BJ (cell line): ENCODE data around the gene SCGB3A1. TPM values are rescaled to one million over a fixed set of nuclear protein-coding genes. Genes with fewer than 3 reads are reported as not detected.

Source experiments
- CTCF ChIA-PET: fragments of 350-600 bp; formaldehyde crosslinking; extraction: SDS; loops from one replicate; lab custom pipeline; 2021; ENCODE audit warnings: antibody characterized with exemption, inconsistent platforms; lab: Yijun Ruan, JAX
- POLR2A ChIA-PET: fragments of 300-600 bp; sonication (Branson Sonifier 250); formaldehyde crosslinking; extraction: SDS; loops from one replicate; lab custom pipeline; 2021; ENCODE audit warnings: antibody characterized with exemption; lab: Charles Lee
- DNase-seq: peaks from one replicate; pipeline ENCODE4 v3.0.0-alpha.2; 2011; ENCODE audit warnings: low read depth
- H3K27me3 ChIP-seq: 2 replicates; pipeline ENCODE4 v1.6.0; 2011; ENCODE audit warnings: low read length; ENCODE audit not compliant: control insufficient read depth, insufficient read depth
- H3K36me3 ChIP-seq: 2 replicates; pipeline ENCODE4 v1.5.1; 2011; ENCODE audit warnings: low read length; ENCODE audit not compliant: control insufficient read depth, insufficient read depth
- H3K4me3 ChIP-seq: 2 replicates; pipeline ENCODE4 v1.5.1; 2011; ENCODE audit warnings: low read depth, mild to moderate bottlenecking, control low read depth, low read length
- polyA plus RNA-seq: library from polyadenylated mRNA; depleted of rRNA; stranded (reverse); fragments of >200 nt; gene quantifications from 2 replicates; pipeline ENCODE4 v1.2.3, GENCODE V29; 2011
- TF ChIP-seq, protein P1 (sequence below): IDR thresholded peaks from 2 replicates; pipeline ENCODE4 v1.5.1; 2011; ENCODE audit warnings: low read depth, mild to moderate bottlenecking, control low read depth, inconsistent platforms, low read length, moderate library complexity; ENCODE audit not compliant: insufficient read depth

The SCGB3A1 gene
- polyA plus RNA-seq, 1 experiment, result not detected

GRCh38 chr5:180596668-180597231 is 5.5 kb upstream of the SCGB3A1 start:
- ChIA-PET POLR2A (no interaction called here), CTCF (interaction anchor here (1.4 kb wide), 2 partner anchors 10 kb away, joined by 4 to 5 read pairs; no protein-coding TSS in a partner anchor)
- Histone ChIP-seq H3K27me3 (peaks cover 6% of the 10 kb centered on the region), H3K36me3 (no peaks in the 10 kb centered on the region), H3K4me3 (no peak overlapping the region)
- TF ChIP-seq, protein P1, sequence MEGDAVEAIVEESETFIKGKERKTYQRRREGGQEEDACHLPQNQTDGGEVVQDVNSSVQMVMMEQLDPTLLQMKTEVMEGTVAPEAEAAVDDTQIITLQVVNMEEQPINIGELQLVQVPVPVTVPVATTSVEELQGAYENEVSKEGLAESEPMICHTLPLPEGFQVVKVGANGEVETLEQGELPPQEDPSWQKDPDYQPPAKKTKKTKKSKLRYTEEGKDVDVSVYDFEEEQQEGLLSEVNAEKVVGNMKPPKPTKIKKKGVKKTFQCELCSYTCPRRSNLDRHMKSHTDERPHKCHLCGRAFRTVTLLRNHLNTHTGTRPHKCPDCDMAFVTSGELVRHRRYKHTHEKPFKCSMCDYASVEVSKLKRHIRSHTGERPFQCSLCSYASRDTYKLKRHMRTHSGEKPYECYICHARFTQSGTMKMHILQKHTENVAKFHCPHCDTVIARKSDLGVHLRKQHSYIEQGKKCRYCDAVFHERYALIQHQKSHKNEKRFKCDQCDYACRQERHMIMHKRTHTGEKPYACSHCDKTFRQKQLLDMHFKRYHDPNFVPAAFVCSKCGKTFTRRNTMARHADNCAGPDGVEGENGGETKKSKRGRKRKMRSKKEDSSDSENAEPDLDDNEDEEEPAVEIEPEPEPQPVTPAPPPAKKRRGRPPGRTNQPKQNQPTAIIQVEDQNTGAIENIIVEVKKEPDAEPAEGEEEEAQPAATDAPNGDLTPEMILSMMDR, result no peak
- no peak for DNase-seq

DNA sequence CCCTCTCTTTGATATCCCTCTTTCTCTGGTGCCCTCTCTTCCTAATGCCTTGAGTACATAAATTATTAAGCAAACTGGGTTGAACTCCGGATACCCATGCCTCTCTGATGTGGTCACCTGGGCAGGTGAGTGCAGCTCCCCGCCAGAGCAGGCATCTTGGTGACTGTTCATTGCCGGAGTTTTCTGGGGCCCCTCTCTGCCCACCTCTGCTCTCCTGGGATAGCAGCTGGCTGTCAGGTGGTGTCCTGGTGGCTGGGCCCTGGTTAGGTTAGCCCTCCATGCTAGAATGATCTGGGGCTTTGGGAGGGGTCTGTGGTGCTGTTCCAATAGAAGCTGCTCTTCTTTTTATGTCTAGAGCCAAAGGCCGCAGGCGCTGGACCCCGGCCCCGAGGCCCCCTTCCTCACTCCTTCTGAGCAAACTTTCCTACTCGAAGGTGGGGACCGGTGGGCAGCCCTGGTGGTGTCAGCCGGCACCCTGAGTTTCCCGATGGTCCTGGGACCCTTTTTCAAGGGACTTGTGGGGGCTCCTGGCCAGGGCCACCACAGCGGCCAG is 4.9 kb upstream of the SCGB3A1 start:
- POLR2A ChIA-PET, result no interaction called here
- DNase-seq, result no peak
- Histone ChIP-seq H3K27me3 (peaks cover 7% of the 10 kb centered on the region), H3K36me3 (no peaks in the 10 kb centered on the region), H3K4me3 (no peak overlapping the region)
- TF ChIP-seq, protein P1, result no peak
- CTCF ChIA-PET, result interaction anchor here (1.4 kb wide), 1 partner anchor 10 kb away, joined by 5 read pairs; no protein-coding TSS in a partner anchor

GRCh38 chr5:180595381-180596114 is 4.2 kb upstream of the SCGB3A1 start:
- H3K36me3 ChIP-seq, result no peaks in the 10 kb centered on the region
- no peak for DNase-seq
- TF ChIP-seq, protein P1, result no peak
- CTCF ChIA-PET, result interaction anchor here (1.4 kb wide), 1 partner anchor 11 kb away, joined by 5 read pairs; no protein-coding TSS in a partner anchor
- no peak overlapping the region for H3K4me3 ChIP-seq
- H3K27me3 ChIP-seq, result peaks cover 9% of the 10 kb centered on the region
- POLR2A ChIA-PET, result no interaction called here

- ChIA-PET POLR2A (no interaction called here), CTCF (no interaction called here)
- H3K36me3 ChIP-seq, result no peaks in the 10 kb centered on the region
- H3K27me3 ChIP-seq, result peaks cover 15% of the 10 kb centered on the region
- DNase-seq, result no peak
- TF ChIP-seq, protein P1, result no peak
- no peak overlapping the region for H3K4me3 ChIP-seq
Measured at GRCh38 chr5:180595046-180595379, 3.7 kb upstream of the SCGB3A1 start.

GRCh38 chr5:180594311-180595045 is 3.2 kb upstream of the SCGB3A1 start:
- TF ChIP-seq, protein P1, result no peak
- no peak for DNase-seq
- POLR2A ChIA-PET, result no interaction called here

More at GRCh38 chr5:180594311-180595045, 3.2 kb upstream of the SCGB3A1 start:
- CTCF ChIA-PET, result no interaction called here
- H3K4me3 ChIP-seq, result no peak overlapping the region
- peaks cover 17% of the 10 kb centered on the region for H3K27me3 ChIP-seq
- no peaks in the 10 kb centered on the region for H3K36me3 ChIP-seq
